Measurements from ENCODE around the gene AFAP1. TPM values are rescaled to one million over a fixed set of nuclear protein-coding genes. Genes with fewer than 3 reads are reported as not detected.

Gene AFAP1
- total and polyA plus RNA-seq, 2 of the 4 experiments (the other 2 are of a cell fraction) = 48.2 to 80.9 TPM

- ATAC-seq (ENCODE audit: low read depth) (no peak), DNase-seq (no peak)
- no peak overlapping the region for H3K56ac ChIP-seq (ENCODE audit: extremely low read depth, insufficient read depth, low read length)
- in situ Hi-C loops (cut with MboI; ENCODE audit: low sequenced_read_pairs) (no loop called here), intact Hi-C loops (cut with micrococcal nuclease) (no loop called here), dilution Hi-C loops (cut with HindIII; ENCODE audit: low sequenced_read_pairs, unreplicated experiment) (no loop called here)
- H3K27ac ChIP-seq (ENCODE audit: insufficient read depth, low read length) = no peak overlapping the region
- H3K18ac ChIP-seq (ENCODE audit: low read depth, low read length) = no peak overlapping the region
- peaks cover 22% of the 10 kb centered on the region for H3K27me3 ChIP-seq (ENCODE audit: control insufficient read depth, insufficient read depth, low read length)
- no peak overlapping the region for H2AK9ac ChIP-seq (replicated peaks; ENCODE audit: low read depth, low read length, poor library complexity)
- POLR2A ChIA-PET (ENCODE audit: unreplicated experiment) = no interaction called here
- H3K79me1 ChIP-seq (ENCODE audit: low read depth in 1 of 2, low read length in 2 of 2) = no peaks in the 10 kb centered on the region
- no TSS peak for BruUV-seq (replicated peaks)
- H2BK120ac ChIP-seq (ENCODE audit: low read depth, low read length) = no peak overlapping the region
- no CpG with 5 or more reads among the region's 8 CpGs for WGBS, 2 experiments (ENCODE audit: extremely low coverage in 2 of 2, insufficient read length in 1 of 2)
- H3K14ac ChIP-seq (replicated peaks; ENCODE audit: low read depth, low read length) = no peak overlapping the region
- no peak overlapping the region for H3K4me2 ChIP-seq (ENCODE audit: low read depth, low read length)
- H2AK5ac ChIP-seq (ENCODE audit: low read depth, low read length) = no peak overlapping the region
- no peaks in the 10 kb centered on the region for H3K4me1 ChIP-seq (ENCODE audit: control insufficient read depth, insufficient read depth, low read length)
- TF ChIP-seq CEBPB (IDR thresholded peaks at IDR 0.05; ENCODE audit: low read depth, low read length) (no peak), CHD1 (IDR thresholded peaks at IDR 0.05; ENCODE audit: low read depth, low read length) (no peak), FOS (IDR thresholded peaks at IDR 0.05; ENCODE audit: low read depth, low read length) (no peak), SMC3 (IDR thresholded peaks at IDR 0.05; ENCODE audit: low read depth, low read length) (no peak), RFX5 (IDR thresholded peaks at IDR 0.05; ENCODE audit: low read depth, low read length) (no peak), RAD21 (IDR thresholded peaks at IDR 0.05; ENCODE audit: low read length) (no peak)
- no peak overlapping the region for H2BK20ac ChIP-seq (ENCODE audit: low read depth, low read length)
- H2BK5ac ChIP-seq (ENCODE audit: low read depth, low read length, poor library complexity, severe bottlenecking) = no peak overlapping the region
- no peaks in the 10 kb centered on the region for H3K9me1 ChIP-seq (ENCODE audit: insufficient read depth, low read length)
- no peak overlapping the region for H2AFZ ChIP-seq (replicated peaks; ENCODE audit: low read length, poor library complexity)
- H4K5ac ChIP-seq (ENCODE audit: low read depth, low read length) = no peak overlapping the region
- no peak overlapping the region for H2BK15ac ChIP-seq (ENCODE audit: low read depth, low read length)
- no peak overlapping the region for H3K23ac ChIP-seq (ENCODE audit: low read depth, low read length)
- H3K4me3 ChIP-seq (ENCODE audit: insufficient read depth, low read depth, low read length) = no peak overlapping the region
- H4K8ac ChIP-seq (ENCODE audit: low read depth in 2 of 2, low read length in 2 of 2) = no peak overlapping the region
- no peaks in the 10 kb centered on the region; the same call in 1 of the 2 replicates for H4K20me1 ChIP-seq (ENCODE audit: insufficient read depth, low read length)
- no peaks in the 10 kb centered on the region for H3K36me3 ChIP-seq (ENCODE audit: control insufficient read depth, insufficient read depth, low read length)
- no peak overlapping the region for H4K91ac ChIP-seq (ENCODE audit: insufficient read depth, low read depth, low read length)
- CTCF ChIA-PET = no interaction called here
- no peak overlapping the region for H3K9ac ChIP-seq (ENCODE audit: low read depth, low read length)
- no peaks in the 10 kb centered on the region for H3K9me3 ChIP-seq (ENCODE audit: control insufficient read depth, insufficient read depth, low read length)
- no peak overlapping the region for H3K4ac ChIP-seq (ENCODE audit: low read depth, low read length)
These were observed 203.7 kb downstream of the AFAP1 start for GRCh38 chr4:7735961-7736360.

All from IMR-90 (cell line).